Measurements from ENCODE around the gene SHISA9. TPM values are rescaled to one million over a fixed set of nuclear protein-coding genes. Genes with fewer than 3 reads are reported as not detected.

Gene SHISA9
- total and polyA plus RNA-seq, 7 donors, result under 0.01 to 8.6 (median 3.1) TPM

- peaks cover 0 to 3% (median 0%) of the 10 kb centered on the region in 4 donors for H3K9me3 ChIP-seq
- no peak overlapping the region for H3K4me3 ChIP-seq
- H3K4me1 ChIP-seq, result no peaks in the 10 kb centered on the region
- 97 to 98% methylated on average over 6 of the region's 6 CpGs for WGBS, 2 donors
- H3K36me3 ChIP-seq, result no peaks in the 10 kb centered on the region
- TF ChIP-seq POLR2A (IDR thresholded peaks at IDR 0.05) (no peak), CTCF (IDR thresholded peaks at IDR 0.05) (no peak), POLR2AphosphoS5 (IDR thresholded peaks at IDR 0.05) (no peak), EP300 (IDR thresholded peaks at IDR 0.05) (no peak)
- intact Hi-C loops (cut with DNase I), result no loop called here
- H3K27ac ChIP-seq, result no peak overlapping the region
- H3K27me3 ChIP-seq, result no peaks in the 10 kb centered on the region
- no peak for DNase-seq
These were observed 334.9 kb downstream of the SHISA9 start for GRCh38 chr16:13236308-13236707.

GRCh38 chr16:13238182-13238581 lies 336.8 kb downstream of the SHISA9 start:
- Histone ChIP-seq H3K9me3 (peaks cover 0 to 3% (median 0%) of the 10 kb centered on the region in 4 donors), H3K27ac (no peak overlapping the region), H3K4me1 (no peaks in the 10 kb centered on the region), H3K36me3 (no peaks in the 10 kb centered on the region), H3K4me3 (no peak overlapping the region), H3K27me3 (no peaks in the 10 kb centered on the region)
- WGBS, 2 donors, result 38 to 65% methylated on average over 2 of the region's 2 CpGs
- no peak for DNase-seq
- TF ChIP-seq POLR2AphosphoS5 (IDR thresholded peaks at IDR 0.05), result no peak
- TF ChIP-seq EP300 (IDR thresholded peaks at IDR 0.05), result no peak
- no peak for TF ChIP-seq CTCF (IDR thresholded peaks at IDR 0.05)
- TF ChIP-seq POLR2A (IDR thresholded peaks at IDR 0.05), result no peak
- intact Hi-C loops (cut with DNase I), result no loop called here

- no peak for TF ChIP-seq POLR2AphosphoS5 (IDR thresholded peaks at IDR 0.05)
- no peak for TF ChIP-seq EP300 (IDR thresholded peaks at IDR 0.05)
- TF ChIP-seq CTCF (IDR thresholded peaks at IDR 0.05), result no peak
- no peak for TF ChIP-seq POLR2A (IDR thresholded peaks at IDR 0.05)
- DNase-seq, result no peak
- intact Hi-C loops (cut with DNase I), result no loop called here
- WGBS, 2 donors, result 75 to 84% methylated on average over 3 of the region's 3 CpGs
- Histone ChIP-seq H3K4me1 (no peaks in the 10 kb centered on the region), H3K36me3 (no peaks in the 10 kb centered on the region), H3K4me3 (no peak overlapping the region), H3K9me3 (peaks cover 0 to 6% (median 0%) of the 10 kb centered on the region in 4 donors), H3K27ac (no peak overlapping the region), H3K27me3 (no peaks in the 10 kb centered on the region)
These were observed 340.8 kb downstream of the SHISA9 start for GRCh38 chr16:13242201-13242600.

DNA sequence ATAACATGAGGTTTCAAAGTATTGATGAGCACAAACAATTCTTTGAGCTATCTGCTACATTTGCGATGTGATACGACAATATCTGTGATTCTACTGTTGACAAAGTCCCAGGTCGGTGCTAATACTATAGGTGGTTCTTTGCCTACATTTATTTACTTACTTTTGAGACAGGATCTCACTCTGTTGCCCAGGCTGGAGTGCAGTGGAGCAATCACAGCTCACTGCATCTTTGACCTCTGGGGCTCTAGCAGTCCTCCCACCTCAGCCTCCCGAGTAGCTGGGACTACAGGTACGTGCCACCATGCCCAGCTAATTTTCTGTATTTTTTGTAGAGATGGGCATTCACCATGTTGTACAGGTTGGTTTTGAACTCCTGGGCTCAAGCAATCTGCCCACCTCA lies 343.4 kb downstream of the SHISA9 start:
- no peaks in the 10 kb centered on the region for H3K27me3 ChIP-seq
- H3K36me3 ChIP-seq, result no peaks in the 10 kb centered on the region
- H3K27ac ChIP-seq, result no peak overlapping the region
- intact Hi-C loops (cut with DNase I), result no loop called here
- WGBS, 2 donors, result 91 to 92% methylated on average over 5 of the region's 5 CpGs
- H3K4me1 ChIP-seq, result no peaks in the 10 kb centered on the region
- DNase-seq, result no peak
- no peak for TF ChIP-seq EP300 (IDR thresholded peaks at IDR 0.05)
- TF ChIP-seq POLR2A (IDR thresholded peaks at IDR 0.05), result no peak
- no peak for TF ChIP-seq CTCF (IDR thresholded peaks at IDR 0.05)
- TF ChIP-seq POLR2AphosphoS5 (IDR thresholded peaks at IDR 0.05), result no peak
- peaks cover 0 to 5% (median 0%) of the 10 kb centered on the region in 4 donors for H3K9me3 ChIP-seq
- H3K4me3 ChIP-seq, result no peak overlapping the region

DNA sequence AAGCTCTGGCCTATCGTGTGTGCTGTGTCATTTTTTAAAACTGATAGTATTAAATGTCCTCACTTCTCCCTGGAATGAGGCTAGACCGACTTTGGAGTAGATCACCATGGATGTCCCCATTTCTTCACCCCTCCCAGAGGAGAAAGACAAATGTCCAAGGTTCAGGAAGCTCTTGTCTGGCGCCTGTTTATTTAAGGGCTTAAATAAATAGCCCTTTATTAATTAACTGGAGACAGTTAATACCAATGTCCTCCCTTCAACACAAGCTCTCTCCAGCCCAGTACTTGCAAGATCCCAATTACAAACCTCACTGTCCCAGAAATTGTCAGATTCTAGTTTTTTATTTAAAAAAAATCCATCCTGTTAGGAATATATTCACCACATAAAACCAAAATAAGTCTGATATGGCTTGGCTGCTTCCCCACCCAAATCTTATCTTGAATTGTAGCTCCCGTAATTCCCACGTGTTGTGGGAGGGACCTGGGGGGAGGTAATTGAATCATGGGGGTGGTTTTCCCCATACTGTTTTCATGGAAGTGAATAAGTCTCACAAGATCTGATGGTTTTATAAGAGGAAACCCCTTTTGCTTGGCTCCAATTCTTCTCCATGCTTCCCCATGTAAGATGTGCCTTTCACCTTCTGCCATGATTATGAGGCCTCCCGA lies 344.4 kb downstream of the SHISA9 start:
- TF ChIP-seq POLR2A (IDR thresholded peaks at IDR 0.05) (no peak), POLR2AphosphoS5 (IDR thresholded peaks at IDR 0.05) (no peak), CTCF (IDR thresholded peaks at IDR 0.05) (no peak), EP300 (IDR thresholded peaks at IDR 0.05) (no peak)

More for the DNA sequence above, 344.4 kb downstream of the SHISA9 start:
- H3K4me1 ChIP-seq, result no peaks in the 10 kb centered on the region
- no peak for DNase-seq
- no peaks in the 10 kb centered on the region for H3K36me3 ChIP-seq
- 73 to 78% methylated on average over 6 of the region's 6 CpGs for whole genome bisulfite sequencing, 2 donors
- no peak overlapping the region for H3K27ac ChIP-seq
- peaks cover 0 to 2% (median 0%) of the 10 kb centered on the region in 4 donors for H3K9me3 ChIP-seq
- H3K27me3 ChIP-seq, result no peaks in the 10 kb centered on the region
- H3K4me3 ChIP-seq, result no peak overlapping the region
- intact Hi-C loops (cut with DNase I), result no loop called here
